Activated CD4-positive, alpha-beta T cell treated with anti-CD3 and anti-CD28 coated beads, Interleukin-2, Interleukin-6, amounts not matched to agents 100 ng/mL and 50 ng/mL, durations not matched to agents 16 hours and 8 hours (primary cell): ENCODE data around the gene TMSB4Y.

Source experiments
- DNase-seq: peaks from one replicate; pipeline ENCODE4 v3.0.0-alpha.2; 2020

Gene TMSB4Y

DNA sequence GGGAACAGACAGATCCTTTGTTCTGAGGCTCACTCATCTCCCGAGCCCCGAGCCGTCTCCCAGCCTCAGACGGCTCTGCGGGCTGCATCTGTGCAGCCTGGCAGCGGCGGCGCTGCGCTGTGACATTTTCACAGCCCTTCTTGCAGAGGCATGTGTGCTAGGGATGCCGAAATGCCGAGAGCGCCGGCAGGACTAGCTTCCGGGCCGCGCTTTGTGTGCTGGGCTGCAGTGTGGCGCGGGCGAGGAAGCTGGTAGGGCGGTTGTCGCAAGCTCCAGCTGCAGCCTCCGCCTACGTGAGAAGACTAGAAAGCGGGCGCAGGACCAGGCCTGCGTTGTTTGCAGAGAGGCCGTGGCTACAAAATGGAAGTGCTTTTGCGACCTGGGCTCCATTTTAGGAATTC is at the start of gene TMSB4Y:
Gene TMSB4Y, plus strand, starts transcription at position 332 of the 401 bp plus-strand sequence.
- DNase-seq: no peak

DNA sequence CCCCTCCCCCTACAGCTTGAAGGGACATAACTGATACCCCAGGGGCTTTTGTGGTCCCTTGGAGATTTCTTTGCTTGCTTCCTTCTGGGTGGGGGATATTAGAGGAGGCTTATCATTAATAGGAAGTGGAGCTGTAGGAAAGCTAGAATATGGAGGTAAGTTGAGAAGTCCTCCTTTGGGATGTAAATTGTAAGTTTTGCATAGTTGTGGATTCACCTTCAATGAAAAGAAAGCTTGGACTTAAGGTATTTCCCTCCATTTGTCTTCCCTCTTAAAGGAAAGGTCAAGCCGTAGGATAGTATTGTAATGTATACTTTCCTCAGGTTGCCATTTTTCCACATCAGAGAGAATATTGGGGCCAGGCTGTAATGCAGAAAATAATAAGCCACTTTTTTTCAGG is 39.5 kb upstream of the TMSB4Y start:
- no peak for DNase-seq

DNA sequence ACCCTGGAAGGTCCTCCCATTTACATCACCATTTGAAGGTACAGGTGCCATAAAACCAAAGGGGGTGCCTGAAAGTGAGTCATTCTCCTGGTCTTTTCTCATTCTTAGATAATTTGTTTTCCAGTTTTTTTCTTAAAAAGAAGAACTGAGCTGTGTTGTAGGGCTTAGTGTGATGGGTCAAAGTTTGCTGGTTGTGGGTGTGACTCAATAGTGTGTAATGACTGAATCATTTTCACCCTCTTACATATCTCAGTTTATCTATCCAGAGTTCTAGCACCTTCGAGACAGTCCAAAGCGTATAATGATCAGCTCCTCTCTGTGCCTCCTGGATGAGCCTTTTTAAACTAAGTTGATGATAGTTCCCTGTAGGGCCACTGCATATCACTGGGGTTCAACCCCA is 32.6 kb upstream of the TMSB4Y start:
- no peak for DNase-seq

DNA sequence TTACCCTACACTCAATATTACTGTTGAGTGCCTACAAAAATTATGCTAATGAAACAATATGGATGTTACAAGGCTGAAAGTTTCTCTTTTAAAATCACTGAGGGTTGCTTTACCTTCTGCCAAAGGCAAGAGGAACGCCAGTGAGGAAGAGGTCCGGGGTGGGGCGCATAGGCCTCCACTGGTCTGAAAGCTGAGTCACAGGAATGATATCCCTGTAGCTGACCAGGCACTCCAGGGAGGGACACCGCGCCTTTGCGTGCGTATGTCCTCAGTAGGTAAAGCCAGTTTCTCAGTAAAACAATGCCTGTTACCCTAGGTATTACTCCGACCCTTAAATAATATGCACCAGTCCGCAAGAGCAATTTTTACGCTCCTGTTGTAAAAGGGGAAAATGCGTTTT is 1.4 kb upstream of the TMSB4Y start:
- no peak for DNase-seq

DNA sequence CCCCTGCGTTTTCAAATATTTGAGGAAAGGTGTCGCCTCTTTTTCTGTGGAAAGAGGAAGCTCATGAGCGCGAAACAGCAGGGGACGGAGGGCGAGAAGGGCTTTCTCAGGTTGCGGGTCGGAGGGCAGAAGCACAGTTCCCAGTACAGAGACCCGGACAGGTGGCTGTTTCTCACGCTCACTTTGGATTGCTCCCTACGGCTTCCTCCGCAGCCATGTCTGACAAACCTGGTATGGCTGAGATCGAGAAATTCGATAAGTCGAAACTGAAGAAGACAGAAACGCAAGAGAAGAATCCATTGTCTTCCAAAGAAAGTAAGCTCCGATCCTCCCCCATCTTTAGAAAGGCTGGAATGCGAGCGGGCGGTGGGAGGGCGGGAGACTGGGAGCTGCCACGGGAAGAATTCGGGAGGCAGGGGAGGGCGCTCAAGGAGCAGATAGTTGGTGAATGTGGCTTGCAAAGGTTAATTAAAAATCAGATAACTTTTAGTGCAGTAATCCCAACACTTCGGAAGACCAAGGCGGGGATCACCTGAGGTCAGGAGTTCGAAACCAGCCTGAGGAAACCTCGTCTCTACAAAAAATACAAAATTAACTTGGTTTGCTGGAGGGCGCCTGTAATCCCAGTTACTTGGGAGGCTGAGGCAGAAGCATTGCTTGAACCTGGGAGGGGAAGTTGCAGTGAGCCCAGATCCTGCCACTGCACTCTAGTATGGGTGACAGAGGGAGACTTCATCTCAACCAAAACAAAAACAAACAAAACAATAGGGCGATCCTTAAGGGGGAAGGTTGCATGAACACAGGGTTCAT is 627 bp downstream of the TMSB4Y start:
- DNase-seq: no peak

DNA sequence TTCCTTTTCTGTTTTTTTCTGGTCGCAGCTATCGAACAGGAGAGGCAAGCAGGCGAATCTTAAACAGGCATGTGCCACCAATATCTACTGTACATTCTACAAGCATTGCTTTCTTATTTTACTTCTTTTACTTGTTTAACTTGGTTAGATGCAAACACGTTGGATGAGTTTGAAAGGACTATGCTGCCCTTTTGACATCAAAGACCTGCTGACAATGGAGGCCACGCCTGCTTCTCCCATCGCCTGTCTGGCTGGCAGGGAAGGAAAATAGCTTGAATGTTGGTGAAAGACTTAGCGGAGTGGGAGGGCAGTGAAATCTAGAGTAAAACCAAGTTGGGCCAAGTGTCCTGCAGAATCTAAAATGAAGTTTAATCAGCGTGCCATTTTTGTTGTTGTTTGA is 1.5 kb downstream of the TMSB4Y start:
- DNase-seq: no peak

DNA sequence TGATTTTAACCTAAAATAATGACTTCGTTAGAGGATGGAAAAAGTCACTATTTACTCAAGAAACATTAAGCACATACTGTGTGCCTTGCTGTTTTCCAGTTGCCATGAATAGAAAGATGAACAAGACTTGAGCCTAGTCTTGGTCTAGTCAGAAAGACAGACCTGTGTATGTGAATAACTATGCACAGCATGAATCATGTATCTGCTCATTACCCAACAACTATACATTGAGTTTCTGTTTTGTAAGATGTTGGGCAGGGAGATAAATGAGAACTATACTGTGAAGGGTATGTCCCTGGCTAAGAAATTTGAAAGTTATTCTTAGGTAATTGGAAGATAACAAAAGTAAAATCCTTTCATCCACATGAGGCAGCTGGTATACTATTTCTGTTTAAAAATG is 4.3 kb downstream of the TMSB4Y start:
- no peak for DNase-seq

DNA sequence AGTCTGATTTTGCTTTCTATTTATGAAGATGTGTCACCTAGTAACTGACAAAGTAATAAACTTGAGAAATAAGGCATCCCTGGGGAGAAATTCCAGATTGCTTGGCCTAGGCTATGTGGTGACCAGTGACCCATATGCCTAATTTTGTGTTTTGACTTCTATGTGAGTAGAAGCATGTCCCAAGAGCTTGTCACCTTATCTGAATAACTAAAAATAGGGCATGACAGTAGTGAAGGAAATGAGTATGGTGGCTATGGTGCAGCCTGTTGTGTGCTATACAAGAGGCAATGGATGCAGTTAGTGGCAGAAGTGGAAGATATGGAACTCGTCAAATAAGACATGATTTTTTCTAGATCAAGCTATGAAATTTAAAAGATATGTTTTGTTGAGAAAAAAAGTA is 15.3 kb downstream of the TMSB4Y start:
- no peak for DNase-seq

DNA sequence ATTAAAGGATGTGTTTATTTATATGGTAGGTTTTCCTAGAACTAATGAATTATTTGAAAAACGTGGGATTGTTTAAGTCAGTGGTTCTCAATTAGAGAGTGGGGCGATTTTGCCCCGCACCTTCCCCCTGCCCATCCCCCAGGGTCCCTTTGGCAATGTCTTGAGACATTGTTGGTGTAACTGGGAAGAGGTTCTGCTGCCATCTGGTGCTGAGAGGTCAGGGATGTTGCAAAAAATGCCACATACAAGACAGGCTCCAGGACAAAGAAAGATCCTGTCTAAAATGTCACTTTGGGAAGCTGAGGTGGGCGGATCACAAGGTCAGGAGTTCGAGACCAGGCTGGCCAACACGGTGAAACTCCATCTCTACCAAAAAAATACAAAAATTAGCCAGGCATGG is 25.8 kb downstream of the TMSB4Y start:
- DNase-seq: no peak

DNA sequence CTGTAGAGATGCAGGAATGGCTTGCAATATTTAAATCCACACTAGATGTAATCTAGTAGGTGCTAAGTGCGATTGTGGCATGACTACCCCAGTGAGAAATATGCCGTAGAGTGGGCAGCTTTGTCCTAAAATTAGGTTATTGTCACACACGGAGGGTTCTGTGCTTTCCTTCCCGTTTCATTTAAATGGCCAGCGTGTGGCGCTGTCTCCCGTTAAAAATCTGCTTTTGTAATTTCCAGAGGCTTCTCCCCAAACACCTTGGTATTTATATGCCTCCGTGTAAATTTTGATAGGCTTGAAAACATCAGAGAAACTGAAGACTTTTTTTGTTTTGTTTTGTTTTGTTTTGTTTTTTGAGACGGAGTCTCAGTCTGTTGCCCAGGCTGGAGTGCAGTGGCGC is 34.9 kb downstream of the TMSB4Y start:
- no peak for DNase-seq

DNA sequence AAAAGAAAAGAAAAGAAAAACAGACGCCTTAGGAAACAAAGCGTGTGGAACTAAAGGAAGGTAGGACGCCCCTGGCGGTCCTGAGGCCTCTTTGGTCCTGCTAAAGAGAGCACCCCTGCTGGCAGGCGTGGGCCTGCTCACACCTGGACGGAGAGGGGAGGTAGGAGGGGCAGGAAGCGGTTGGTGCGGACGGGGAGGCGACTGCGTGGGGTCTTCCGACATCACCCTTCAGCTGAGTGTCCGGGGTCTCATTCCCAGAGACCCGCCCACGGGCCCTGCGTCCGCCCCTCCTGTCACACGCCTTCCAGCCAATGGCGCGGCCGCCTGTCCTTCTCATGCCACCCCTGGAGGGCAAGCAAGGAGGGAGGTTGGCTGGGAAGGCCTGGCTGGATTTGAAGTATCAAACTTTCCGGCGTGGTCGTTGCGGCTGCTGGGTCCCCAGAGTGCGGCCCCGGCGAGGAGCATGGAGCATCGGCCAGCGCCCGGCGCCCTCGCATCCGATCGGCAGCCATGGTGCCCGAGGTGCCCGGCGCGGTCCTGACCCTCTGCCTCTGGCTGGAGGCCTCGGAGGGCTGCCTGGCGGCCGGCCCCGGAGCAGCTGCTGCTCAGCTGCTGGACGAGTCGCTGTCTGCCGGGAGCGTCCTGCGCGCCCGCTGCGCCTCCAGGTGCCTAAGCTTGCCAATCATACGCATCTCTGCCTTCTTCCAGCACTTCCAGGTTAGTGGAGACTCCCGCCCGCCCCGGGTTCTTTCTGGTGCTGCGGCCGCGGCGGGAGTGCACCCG is 47.8 kb downstream of the TMSB4Y start:
- DNase-seq: no peak

DNA sequence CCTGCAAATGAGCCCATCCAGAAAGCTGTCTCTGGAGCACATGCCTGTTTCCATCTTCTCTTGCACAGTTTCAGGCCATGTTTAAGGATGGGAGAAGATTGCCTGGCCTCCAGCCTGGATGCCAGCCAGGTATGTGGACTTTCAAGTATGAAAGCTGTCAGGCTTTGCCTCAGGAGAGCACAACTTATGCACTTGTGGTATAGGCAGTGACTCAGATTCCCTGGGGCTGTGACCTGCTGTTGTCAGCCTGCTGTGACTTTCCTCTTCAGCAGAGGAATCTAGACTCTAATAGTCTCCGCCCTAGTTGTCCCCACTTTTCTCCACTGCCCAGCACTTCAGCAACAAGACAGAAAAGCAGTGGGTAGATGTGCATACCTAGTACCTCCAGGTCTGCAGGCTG is 51.0 kb downstream of the TMSB4Y start:
- no peak for DNase-seq
